Posterior vena cava (tissue), 2 donors: Measurements from ENCODE around the gene CFC1. TPM values are rescaled to one million over a fixed set of nuclear protein-coding genes. Genes with fewer than 3 reads are reported as not detected.

ENCODE experiments used
- total RNA-seq, 2 donors: library from RNA; stranded (reverse); fragmentation: NEBNext Ultra II Directional; extraction: Animal tissue kit (Norgen Biotek cat#: 25700); gene quantifications; one replicate each; pipeline ENCODE4 v1.2.1, GENCODE V29; 2021
- donor health status: DM: yes; HTN: yes; CAD: no.
- donor health status: DM: yes; HTN: yes; CAD: no.

Gene CFC1
- total RNA-seq, 2 donors from 2014 or later: not detected

Other genes with a start within 250 kb of the CFC1 start
- 10 to 100 TPM; 33.6 to 58.7 TPM for gene PTPN18, start 243.5 kb downstream of the CFC1 start, total RNA-seq
- not detected for gene POTEI, start 90.2 kb downstream of the CFC1 start, total RNA-seq
- not detected for gene CFC1B, start 78.4 kb downstream of the CFC1 start, total RNA-seq
- gene POTEJ, start 11.9 kb upstream of the CFC1 start, total RNA-seq: not detected
- not detected for gene GPR148, start 129.5 kb upstream of the CFC1 start, total RNA-seq
- not detected for gene AMER3, start 156.0 kb upstream of the CFC1 start, total RNA-seq
- gene ARHGEF4, start 237.3 kb upstream of the CFC1 start, total RNA-seq: 10 to 100 TPM in 1 of 2 donors, 1 to 10 TPM in 1; 8.8 to 14.7 TPM